ENCODE data around the gene MARCHF7.
"Not testable (repeated sequence)": the region's sequence is repeated elsewhere in the genome, so short reads cannot be mapped to it uniquely, and the experiment has no call there.

Gene MARCHF7

GRCh38 chr2:159720676-159721075, 8.4 kb downstream of the MARCHF7 start:
- no peak for DNase-seq

- no peak for DNase-seq
These were observed 10.3 kb downstream of the MARCHF7 start for GRCh38 chr2:159722580-159722979.

- DNase-seq = not testable (repeated sequence)
These were observed 12.7 kb downstream of the MARCHF7 start for GRCh38 chr2:159724795-159725572.

GRCh38 chr2:159725713-159726112, 13.4 kb downstream of the MARCHF7 start:
- no peak for DNase-seq

- DNase-seq = no peak
These were observed 16.3 kb downstream of the MARCHF7 start for GRCh38 chr2:159728629-159729028.

GRCh38 chr2:159735648-159736047, 23.3 kb downstream of the MARCHF7 start:
- no peak for DNase-seq

- no peak for DNase-seq
These were observed 23.7 kb downstream of the MARCHF7 start for GRCh38 chr2:159736048-159736447.

- DNase-seq = no peak
These were observed 25.1 kb downstream of the MARCHF7 start for GRCh38 chr2:159737292-159737916.

GRCh38 chr2:159737917-159738296, 25.6 kb downstream of the MARCHF7 start:
- no peak for DNase-seq

GRCh38 chr2:159738509-159739390, 26.4 kb downstream of the MARCHF7 start:
- no peak for DNase-seq

- no peak for DNase-seq
These were observed 30.5 kb downstream of the MARCHF7 start for GRCh38 chr2:159742846-159743245.

- DNase-seq = no peak
These were observed 32.1 kb downstream of the MARCHF7 start for GRCh38 chr2:159744363-159744762.

- not testable (repeated sequence) for DNase-seq
These were observed 32.9 kb downstream of the MARCHF7 start for GRCh38 chr2:159745237-159745636.

GRCh38 chr2:159748089-159748488, 35.8 kb downstream of the MARCHF7 start:
- DNase-seq = no peak

- DNase-seq = no peak
These were observed 38.6 kb downstream of the MARCHF7 start for GRCh38 chr2:159750873-159751272.

GRCh38 chr2:159753797-159754196, 41.5 kb downstream of the MARCHF7 start:
- no peak for DNase-seq

- no peak for DNase-seq
These were observed 42.7 kb downstream of the MARCHF7 start for GRCh38 chr2:159755014-159755413.

- no peak for DNase-seq
These were observed 43.5 kb downstream of the MARCHF7 start for GRCh38 chr2:159755788-159756187.

GRCh38 chr2:159758239-159758638, 45.9 kb downstream of the MARCHF7 start:
- DNase-seq = no peak

GRCh38 chr2:159758686-159759085, 46.4 kb downstream of the MARCHF7 start:
- no peak for DNase-seq

- no peak for DNase-seq
These were observed 47.3 kb downstream of the MARCHF7 start for GRCh38 chr2:159759577-159759976.

- DNase-seq = no peak
These were observed 48.0 kb downstream of the MARCHF7 start for GRCh38 chr2:159760326-159760725.

GRCh38 chr2:159762075-159762474, 49.8 kb downstream of the MARCHF7 start:
- DNase-seq = no peak
